ENCODE data around the gene PRKCB.

- TF ChIP-seq CTCF (IDR thresholded peaks at IDR 0.05) (no peak), POLR2AphosphoS5 (IDR thresholded peaks at IDR 0.05) (no peak), POLR2A (IDR thresholded peaks at IDR 0.05) (no peak)
These were observed 85.1 kb downstream of the PRKCB start for GRCh38 chr16:23920899-23921298.
